Measurements from ENCODE around the gene BAIAP2. TPM values are rescaled to one million over a fixed set of nuclear protein-coding genes. Genes with fewer than 3 reads are reported as not detected.
A peak's percentile ranks its signal among the peaks of the same experiment; 100 is the strongest.

BAIAP2 gene
- total and polyA plus RNA-seq, 2 of the 13 experiments (the other 11 are each of a cell fraction or from before 2014, with no cell fraction given) = 22.5 to 24.0 TPM

DNA sequence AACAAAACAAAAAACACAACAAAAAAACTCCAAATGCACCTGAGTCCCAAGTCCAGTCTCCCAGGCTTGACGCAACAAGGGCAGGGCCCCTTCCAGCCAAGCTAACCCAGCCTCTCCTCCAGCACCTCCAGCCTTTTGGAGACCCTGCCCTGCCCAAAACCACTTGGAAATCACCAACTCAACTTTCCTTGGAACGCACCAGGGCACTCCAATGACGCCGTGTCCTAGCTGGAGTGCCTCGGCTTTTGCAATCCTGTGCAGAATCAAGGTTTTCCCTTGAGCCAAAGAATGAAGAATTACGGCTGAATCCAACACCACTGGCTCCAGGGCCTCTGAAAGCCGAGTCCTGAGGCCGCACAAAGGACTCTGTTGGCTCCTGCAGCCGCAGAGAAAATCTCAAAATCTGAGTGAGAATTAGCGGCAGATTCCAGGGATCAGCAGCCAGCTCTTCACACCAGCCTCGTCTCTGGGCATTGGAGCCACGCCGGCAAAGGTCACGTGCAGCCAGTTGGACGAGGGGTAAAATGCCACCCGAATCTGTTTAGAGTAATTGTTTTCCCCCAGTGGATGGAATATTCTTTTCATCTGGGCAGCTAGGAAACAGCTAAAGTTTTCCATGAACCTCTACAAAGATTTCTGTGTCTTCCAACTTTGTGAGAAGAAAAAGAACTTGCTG lies 9.7 kb upstream of the BAIAP2 start (continued):
- TF ChIP-seq NCOR1 (IDR thresholded peaks at IDR 0.05; ENCODE audit: borderline replicate concordance, low read length) (no peak), HNRNPL (IDR thresholded peaks at IDR 0.05; ENCODE audit: low read depth, low read length) (no peak), KDM3A (CRISPR knock-in tag; IDR thresholded peaks at IDR 0.05; ENCODE audit: low read depth) (no peak), PRMT3 (CRISPR knock-in tag; IDR thresholded peaks at IDR 0.05; ENCODE audit: borderline replicate concordance, low read depth) (no peak), ZNF230 (CRISPR knock-in tag; IDR thresholded peaks at IDR 0.05) (no peak), ZBTB42 (CRISPR knock-in tag; IDR thresholded peaks at IDR 0.05) (no peak), GZF1 (CRISPR knock-in tag; IDR thresholded peaks at IDR 0.05) (peak; percentile 77; the same call in 1 of the 2 replicates), ZFP37 (CRISPR knock-in tag; IDR thresholded peaks at IDR 0.05; ENCODE audit: borderline replicate concordance) (no peak), RFX3 (CRISPR knock-in tag; IDR thresholded peaks at IDR 0.05) (no peak), KLF16 (CRISPR knock-in tag; IDR thresholded peaks at IDR 0.05) (no peak), KDM5A (IDR thresholded peaks at IDR 0.05; ENCODE audit: borderline replicate concordance, low read length) (no peak), FOXP1 (IDR thresholded peaks at IDR 0.05) (no peak), FOXP1 (CRISPR knock-in tag; IDR thresholded peaks at IDR 0.05) (0 out of 2 replicates have a peak, but pooled peaks have one; percentile 19), NKX3-1 (CRISPR knock-in tag; IDR thresholded peaks at IDR 0.05) (no peak), KLF12 (CRISPR knock-in tag; IDR thresholded peaks at IDR 0.05; ENCODE audit: borderline replicate concordance) (no peak), ELF1 (CRISPR knock-in tag; IDR thresholded peaks at IDR 0.05) (no peak), IRF2 (CRISPR knock-in tag; IDR thresholded peaks at IDR 0.05) (no peak), JARID2 (CRISPR knock-in tag; IDR thresholded peaks at IDR 0.05; ENCODE audit: insufficient replicate concordance) (no peak), NR1H2 (CRISPR knock-in tag; IDR thresholded peaks at IDR 0.05; ENCODE audit: borderline replicate concordance, low read depth) (no peak), ZNF556 (CRISPR knock-in tag; IDR thresholded peaks at IDR 0.05; ENCODE audit: borderline replicate concordance) (no peak; the same call in 1 of the 2 replicates), ZNF33B (CRISPR knock-in tag; IDR thresholded peaks at IDR 0.05) (0 out of 2 replicates have a peak, but pooled peaks have one; percentile 60)
- TF ChIP-seq, protein P1, sequence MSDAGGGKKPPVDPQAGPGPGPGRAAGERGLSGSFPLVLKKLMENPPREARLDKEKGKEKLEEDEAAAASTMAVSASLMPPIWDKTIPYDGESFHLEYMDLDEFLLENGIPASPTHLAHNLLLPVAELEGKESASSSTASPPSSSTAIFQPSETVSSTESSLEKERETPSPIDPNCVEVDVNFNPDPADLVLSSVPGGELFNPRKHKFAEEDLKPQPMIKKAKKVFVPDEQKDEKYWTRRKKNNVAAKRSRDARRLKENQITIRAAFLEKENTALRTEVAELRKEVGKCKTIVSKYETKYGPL (CRISPR knock-in tag; IDR thresholded peaks at IDR 0.05) = no peak
- TF ChIP-seq, protein P2, sequence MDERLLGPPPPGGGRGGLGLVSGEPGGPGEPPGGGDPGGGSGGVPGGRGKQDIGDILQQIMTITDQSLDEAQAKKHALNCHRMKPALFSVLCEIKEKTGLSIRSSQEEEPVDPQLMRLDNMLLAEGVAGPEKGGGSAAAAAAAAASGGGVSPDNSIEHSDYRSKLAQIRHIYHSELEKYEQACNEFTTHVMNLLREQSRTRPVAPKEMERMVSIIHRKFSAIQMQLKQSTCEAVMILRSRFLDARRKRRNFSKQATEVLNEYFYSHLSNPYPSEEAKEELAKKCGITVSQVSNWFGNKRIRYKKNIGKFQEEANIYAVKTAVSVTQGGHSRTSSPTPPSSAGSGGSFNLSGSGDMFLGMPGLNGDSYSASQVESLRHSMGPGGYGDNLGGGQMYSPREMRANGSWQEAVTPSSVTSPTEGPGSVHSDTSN (CRISPR knock-in tag; IDR thresholded peaks at IDR 0.05) = no peak
- TF ChIP-seq, protein P3, sequence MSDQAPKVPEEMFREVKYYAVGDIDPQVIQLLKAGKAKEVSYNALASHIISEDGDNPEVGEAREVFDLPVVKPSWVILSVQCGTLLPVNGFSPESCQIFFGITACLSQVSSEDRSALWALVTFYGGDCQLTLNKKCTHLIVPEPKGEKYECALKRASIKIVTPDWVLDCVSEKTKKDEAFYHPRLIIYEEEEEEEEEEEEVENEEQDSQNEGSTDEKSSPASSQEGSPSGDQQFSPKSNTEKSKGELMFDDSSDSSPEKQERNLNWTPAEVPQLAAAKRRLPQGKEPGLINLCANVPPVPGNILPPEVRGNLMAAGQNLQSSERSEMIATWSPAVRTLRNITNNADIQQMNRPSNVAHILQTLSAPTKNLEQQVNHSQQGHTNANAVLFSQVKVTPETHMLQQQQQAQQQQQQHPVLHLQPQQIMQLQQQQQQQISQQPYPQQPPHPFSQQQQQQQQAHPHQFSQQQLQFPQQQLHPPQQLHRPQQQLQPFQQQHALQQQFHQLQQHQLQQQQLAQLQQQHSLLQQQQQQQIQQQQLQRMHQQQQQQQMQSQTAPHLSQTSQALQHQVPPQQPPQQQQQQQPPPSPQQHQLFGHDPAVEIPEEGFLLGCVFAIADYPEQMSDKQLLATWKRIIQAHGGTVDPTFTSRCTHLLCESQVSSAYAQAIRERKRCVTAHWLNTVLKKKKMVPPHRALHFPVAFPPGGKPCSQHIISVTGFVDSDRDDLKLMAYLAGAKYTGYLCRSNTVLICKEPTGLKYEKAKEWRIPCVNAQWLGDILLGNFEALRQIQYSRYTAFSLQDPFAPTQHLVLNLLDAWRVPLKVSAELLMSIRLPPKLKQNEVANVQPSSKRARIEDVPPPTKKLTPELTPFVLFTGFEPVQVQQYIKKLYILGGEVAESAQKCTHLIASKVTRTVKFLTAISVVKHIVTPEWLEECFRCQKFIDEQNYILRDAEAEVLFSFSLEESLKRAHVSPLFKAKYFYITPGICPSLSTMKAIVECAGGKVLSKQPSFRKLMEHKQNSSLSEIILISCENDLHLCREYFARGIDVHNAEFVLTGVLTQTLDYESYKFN (CRISPR knock-in tag; conservative IDR thresholded peaks at IDR 0.05) = peak; percentile 24; the same call in 1 of the 2 replicates
- TF ChIP-seq, protein P4, sequence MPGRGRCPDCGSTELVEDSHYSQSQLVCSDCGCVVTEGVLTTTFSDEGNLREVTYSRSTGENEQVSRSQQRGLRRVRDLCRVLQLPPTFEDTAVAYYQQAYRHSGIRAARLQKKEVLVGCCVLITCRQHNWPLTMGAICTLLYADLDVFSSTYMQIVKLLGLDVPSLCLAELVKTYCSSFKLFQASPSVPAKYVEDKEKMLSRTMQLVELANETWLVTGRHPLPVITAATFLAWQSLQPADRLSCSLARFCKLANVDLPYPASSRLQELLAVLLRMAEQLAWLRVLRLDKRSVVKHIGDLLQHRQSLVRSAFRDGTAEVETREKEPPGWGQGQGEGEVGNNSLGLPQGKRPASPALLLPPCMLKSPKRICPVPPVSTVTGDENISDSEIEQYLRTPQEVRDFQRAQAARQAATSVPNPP (CRISPR knock-in tag; IDR thresholded peaks at IDR 0.05) = no peak
